ENCODE data around the gene CHKA. TPM values are rescaled to one million over a fixed set of nuclear protein-coding genes. Genes with fewer than 3 reads are reported as not detected.

The CHKA gene
- total and polyA plus RNA-seq, 9 of the 15 experiments (the other 6 are each of a cell fraction or from before 2014, with no cell fraction given) = 3.6 to 37.0 (median 30.2) TPM

DNA sequence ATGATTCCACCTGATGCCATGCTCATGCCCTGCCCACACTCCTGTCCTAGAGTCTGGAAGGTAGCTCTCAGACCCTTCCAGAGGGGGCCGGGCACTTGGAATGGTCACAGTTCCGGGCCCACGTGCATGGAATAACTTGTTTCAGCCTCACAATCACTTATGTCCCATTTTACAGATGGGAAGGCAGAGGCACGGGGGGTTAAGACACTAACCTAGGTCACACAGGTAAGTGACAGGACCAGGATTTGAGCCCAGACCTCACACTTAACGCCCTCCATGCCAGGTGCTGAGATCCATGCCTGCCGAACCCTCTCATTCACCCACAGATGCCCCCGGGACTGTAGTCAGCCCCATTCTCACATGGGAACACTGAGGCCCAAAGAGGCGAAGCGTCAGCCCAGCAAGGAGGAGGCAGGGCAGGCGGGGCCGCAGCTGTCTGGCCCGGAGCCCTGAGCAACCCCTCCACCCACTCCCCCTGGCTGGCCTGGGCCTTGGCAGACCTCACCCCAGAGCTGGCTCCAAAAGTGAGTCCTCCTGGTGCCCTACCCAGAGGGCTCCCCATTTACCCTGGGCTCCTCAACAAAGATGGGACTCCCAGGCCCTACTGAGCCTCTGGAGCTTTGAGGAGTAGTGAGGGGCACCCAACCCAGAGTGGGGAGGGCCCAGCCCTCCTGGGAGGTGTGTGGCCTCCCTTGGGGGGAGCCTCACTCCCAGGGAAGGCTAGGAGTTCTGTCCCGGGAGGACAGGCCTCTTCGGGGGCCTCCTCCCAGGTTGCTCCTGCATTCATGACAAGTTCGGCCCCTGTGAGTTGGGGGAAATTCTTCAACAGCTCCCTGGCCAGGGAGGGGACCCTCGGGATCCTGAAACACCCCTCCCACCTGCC, 113.4 kb downstream of the CHKA start (continued):
- TF ChIP-seq, protein P1, sequence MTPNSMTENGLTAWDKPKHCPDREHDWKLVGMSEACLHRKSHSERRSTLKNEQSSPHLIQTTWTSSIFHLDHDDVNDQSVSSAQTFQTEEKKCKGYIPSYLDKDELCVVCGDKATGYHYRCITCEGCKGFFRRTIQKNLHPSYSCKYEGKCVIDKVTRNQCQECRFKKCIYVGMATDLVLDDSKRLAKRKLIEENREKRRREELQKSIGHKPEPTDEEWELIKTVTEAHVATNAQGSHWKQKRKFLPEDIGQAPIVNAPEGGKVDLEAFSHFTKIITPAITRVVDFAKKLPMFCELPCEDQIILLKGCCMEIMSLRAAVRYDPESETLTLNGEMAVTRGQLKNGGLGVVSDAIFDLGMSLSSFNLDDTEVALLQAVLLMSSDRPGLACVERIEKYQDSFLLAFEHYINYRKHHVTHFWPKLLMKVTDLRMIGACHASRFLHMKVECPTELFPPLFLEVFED (CRISPR knock-in tag; conservative IDR thresholded peaks at IDR 0.05) = no peak
- peak; percentile 90 for TF ChIP-seq ZNF24 (IDR thresholded peaks at IDR 0.05)
- peak; percentile 62; the same call in 1 of the 2 replicates for TF ChIP-seq PTBP1 (IDR thresholded peaks at IDR 0.05; ENCODE audit: low read depth, low read length)
- peak; percentile 85 for TF ChIP-seq SMARCA5 (IDR thresholded peaks at IDR 0.05)
- no peak for TF ChIP-seq SAFB (IDR thresholded peaks at IDR 0.05; ENCODE audit: borderline replicate concordance, low read depth, low read length)

DNA sequence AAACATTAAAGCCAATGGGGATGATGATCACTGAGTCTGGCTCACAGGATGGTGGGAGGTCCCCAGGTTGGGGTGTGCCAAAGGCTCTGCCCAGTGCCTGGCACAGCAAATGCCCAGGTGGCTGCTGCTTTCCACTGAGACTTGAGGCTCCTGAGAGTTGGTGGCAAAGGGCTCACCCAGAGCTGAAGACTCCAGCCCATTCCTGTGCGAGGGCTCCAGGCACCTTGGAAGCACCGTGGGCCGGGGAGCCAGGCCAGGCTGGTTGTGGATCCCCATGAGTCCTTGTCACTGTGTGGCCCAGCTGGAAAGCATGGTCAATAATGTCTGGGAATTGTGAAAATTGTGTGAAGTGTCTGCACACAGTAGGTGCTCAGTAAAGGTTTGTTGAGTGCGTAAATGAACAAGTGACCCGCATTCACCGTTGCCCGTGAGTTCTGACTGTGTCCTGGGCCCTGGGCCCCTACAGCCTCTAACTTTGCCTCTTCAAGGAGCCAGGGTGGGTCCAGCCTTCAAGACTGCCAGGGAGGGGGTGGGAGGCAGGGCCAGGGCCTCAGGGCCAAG, 114.5 kb downstream of the CHKA start:
- FAIRE-seq = no peak
- H3K9me1 ChIP-seq (ENCODE audit: control insufficient read depth, insufficient read depth, low read length) = no peaks in the 10 kb centered on the region
- H3K9me3 ChIP-seq (replicated peaks; ENCODE audit: control insufficient read depth, insufficient read depth, low read depth, low read length) = no peaks in the 10 kb centered on the region
- no peaks in the 10 kb centered on the region for H3K27me3 ChIP-seq (ENCODE audit: control insufficient read depth in 2 of 2, insufficient read depth in 2 of 2, low read length in 2 of 2)
- no peaks in the 10 kb centered on the region for H3K79me2 ChIP-seq (ENCODE audit: control insufficient read depth, insufficient read depth, low read length)
- POLR2A ChIA-PET = no interaction called here
- BruUV-seq (replicated peaks) = no TSS peak
- TF ChIP-seq ZKSCAN1 (IDR thresholded peaks at IDR 0.05; ENCODE audit: low read depth, low read length) (peak; percentile 92), MYC (IDR thresholded peaks at IDR 0.05; ENCODE audit: low read depth, low read length) (no peak), MYC (CRISPR knock-in tag; IDR thresholded peaks at IDR 0.05; ENCODE audit: borderline replicate concordance, low read depth) (no peak), KDM5B (IDR thresholded peaks at IDR 0.05; ENCODE audit: insufficient replicate concordance, low read depth, low read length) (no peak)
- TF ChIP-seq, protein P2, sequence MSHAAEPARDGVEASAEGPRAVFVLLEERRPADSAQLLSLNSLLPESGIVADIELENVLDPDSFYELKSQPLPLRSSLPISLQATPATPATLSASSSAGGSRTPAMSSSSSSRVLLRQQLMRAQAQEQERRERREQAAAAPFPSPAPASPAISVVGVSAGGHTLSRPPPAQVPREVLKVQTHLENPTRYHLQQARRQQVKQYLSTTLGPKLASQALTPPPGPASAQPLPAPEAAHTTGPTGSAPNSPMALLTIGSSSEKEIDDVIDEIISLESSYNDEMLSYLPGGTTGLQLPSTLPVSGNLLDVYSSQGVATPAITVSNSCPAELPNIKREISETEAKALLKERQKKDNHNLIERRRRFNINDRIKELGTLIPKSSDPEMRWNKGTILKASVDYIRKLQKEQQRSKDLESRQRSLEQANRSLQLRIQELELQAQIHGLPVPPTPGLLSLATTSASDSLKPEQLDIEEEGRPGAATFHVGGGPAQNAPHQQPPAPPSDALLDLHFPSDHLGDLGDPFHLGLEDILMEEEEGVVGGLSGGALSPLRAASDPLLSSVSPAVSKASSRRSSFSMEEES (CRISPR knock-in tag; IDR thresholded peaks at IDR 0.05) = no peak
- in situ Hi-C loops (cut with MboI) (no loop called here), intact Hi-C loops (cut with micrococcal nuclease) (loop anchor here (5.0 kb wide), 1 partner anchor 291 kb away; no protein-coding TSS in a partner anchor)
- H2AFZ ChIP-seq (ENCODE audit: low read depth, low read length) = no peak overlapping the region
- no peak overlapping the region for H3K27ac ChIP-seq (ENCODE audit: extremely low read depth, low read depth, low read length)
- 86% methylated on average over 7 of the region's 7 CpGs for WGBS (ENCODE audit: insufficient coverage, low coverage, missing lambda C conversion rate)
- H4K20me1 ChIP-seq (replicated peaks; ENCODE audit: control insufficient read depth, insufficient read depth, low read length) = no peaks in the 10 kb centered on the region
- no peak for DNase-seq (ENCODE audit: extremely low read depth in 1 of 4, low spot score in 3 of 4)
- no peak for ATAC-seq
- 0 out of 3 replicates have a peak, but pooled peaks cover 2% of the 10 kb centered on the region for H3K36me3 ChIP-seq (ENCODE audit: control insufficient read depth, insufficient read depth, low read length)
- no peak overlapping the region for H3K4me3 ChIP-seq
- no peak overlapping the region for H3K4me2 ChIP-seq (ENCODE audit: insufficient read depth, low read length)
- CTCF ChIA-PET (ENCODE audit: low intra/inter-chr PET ratio) = interaction anchor here (0.7 kb wide), 1 partner anchor 44 kb away, joined by 3 read pairs; no protein-coding TSS in a partner anchor
- peaks cover 31 to 62% of the 10 kb centered on the region in 2 experiments for H3K4me1 ChIP-seq (replicated peaks in 1 of 2; ENCODE audit: control insufficient read depth in 2 of 2, insufficient read depth in 2 of 2, low read length in 2 of 2)
- H3K9ac ChIP-seq (ENCODE audit: insufficient read depth in 1 of 2, low read depth in 2 of 2, low read length in 2 of 2) = peak overlapping the region in 1 of 2 experiments; percentile 62; a peak in 2 of 4 replicates
